HepG2 (cell line): ENCODE data around the gene DYNC1LI1. TPM values are rescaled to one million over a fixed set of nuclear protein-coding genes. Genes with fewer than 3 reads are reported as not detected.

Experiments used
- AHDC1 ChIP-seq: sonication (generic); formaldehyde crosslinking; IDR thresholded peaks from 2 replicates; pipeline ENCODE4 v1.5.1; 2020; ENCODE audit warnings: mild to moderate bottlenecking, missing genetic modification reagents, borderline replicate concordance
- CREM ChIP-seq, 2 experiments: sonication (generic) in 1 of 2; formaldehyde crosslinking in 1 of 2; IDR thresholded peaks; 2 replicates each; pipeline versions ENCODE4 v1.4.0 to v1.6.1; 2016 to 2020; ENCODE audit warnings: antibody characterized with exemption in 1 of 2, mild to moderate bottlenecking in 1 of 2, missing genetic modification reagents in 1 of 2
- ELK4 ChIP-seq: sonication (generic); formaldehyde crosslinking; IDR thresholded peaks from 2 replicates; pipeline ENCODE4 v1.9.0; 2021; ENCODE audit warnings: missing genetic modification reagents, borderline replicate concordance
- FIP1L1 ChIP-seq: fragments of 200-400 bp; formaldehyde crosslinking; IDR thresholded peaks from 2 replicates; pipeline ENCODE4 v1.6.1; 2018; ENCODE audit warnings: low read depth, mild to moderate bottlenecking, low read length, moderate library complexity, borderline replicate concordance; ENCODE audit not compliant: insufficient read depth
- TCF7L2 ChIP-seq: IDR thresholded peaks from 2 replicates; pipeline ENCODE4 v1.6.1; 2011; ENCODE audit warnings: mild to moderate bottlenecking, low read depth, low read length, moderate library complexity
- ZNF407 ChIP-seq: sonication (generic); formaldehyde crosslinking; IDR thresholded peaks from one replicate; pipeline ENCODE4 v1.5.1; 2020; ENCODE audit warnings: mild to moderate bottlenecking, missing genetic modification reagents; ENCODE audit errors: not compliant biosample characterization
- polyA plus RNA-seq, 8 experiments: library from polyadenylated mRNA; depleted of rRNA in 3 of 8; stranded (reverse) in 7 of 8; unstranded in 1 of 8; fragments of >200 nt; fragmentation: Illumina TruSeq in 4 of 8; extraction: Trizol in 4 of 8; gene quantifications; 2 replicates each; pipeline versions ENCODE4 v1.2.1 to v1.2.3, GENCODE V29; 2011 to 2016; ENCODE audit warnings: low read depth in 4 of 8, missing spikeins in 1 of 8, mixed read lengths in 1 of 8; ENCODE audit not compliant: insufficient read depth in 1 of 8
- total RNA-seq, 5 experiments: library from RNA; depleted of rRNA; stranded (reverse); fragments of >200 nt; fragmentation: Illumina TruSeq; extraction: Trizol; gene quantifications; 2 replicates each; pipeline ENCODE4 v1.2.3, GENCODE V29; 2016; ENCODE audit warnings: low read depth in 1 of 5

DYNC1LI1 gene
- total and polyA plus RNA-seq, 2 of the 13 experiments (the other 11 are each of a cell fraction or from before 2014, with no cell fraction given): 13.4 to 37.1 TPM

- no peak; the same call in 1 of the 2 replicates for TF ChIP-seq AHDC1 (CRISPR knock-in tag)
- no peak for TF ChIP-seq FIP1L1
- TF ChIP-seq TCF7L2: no peak
- TF ChIP-seq CREM (IDR thresholded peaks at IDR 0.05): no peak
- TF ChIP-seq CREM (CRISPR knock-in tag; IDR thresholded peaks at IDR 0.05): no peak
- TF ChIP-seq ZNF407 (CRISPR knock-in tag): no peak
- TF ChIP-seq ELK4 (CRISPR knock-in tag): no peak
Observed at GRCh38 chr3:32570421-32571191, at the start of gene DYNC1LI1 (continued).
